Immature natural killer cell (primary cell): ENCODE results near the gene PRUNE1. TPM values are rescaled to one million over a fixed set of nuclear protein-coding genes. Genes with fewer than 3 reads are reported as not detected.

Experiments
- DNase-seq, 3 donors: peaks; one replicate each; pipeline ENCODE4 v3.0.0; 2022; ENCODE audit warnings: mixed read lengths in 1 of 3
- H3K27ac Mint-ChIP-seq, 6 donors: one replicate each; pipeline ENCODE4 v1.8.0; 2020; ENCODE audit warnings: mixed read lengths in 6 of 6, mild to moderate bottlenecking in 5 of 6, inconsistent platforms in 4 of 6, moderate library complexity in 3 of 6
- H3K27me3 Mint-ChIP-seq, 3 donors: one replicate each; pipeline ENCODE4 v1.8.0; 2020 to 2021; ENCODE audit warnings: low read depth in 3 of 3, mild to moderate bottlenecking in 3 of 3, mixed read lengths in 3 of 3, moderate library complexity in 3 of 3, inconsistent platforms in 1 of 3
- H3K36me3 Mint-ChIP-seq, 3 donors: one replicate each; pipeline ENCODE4 v1.8.0; 2020; ENCODE audit warnings: mixed read lengths in 3 of 3, inconsistent platforms in 2 of 3, mild to moderate bottlenecking in 2 of 3
- H3K4me1 Mint-ChIP-seq, 2 donors: one replicate each; pipeline ENCODE4 v1.8.0; 2020; ENCODE audit warnings: inconsistent platforms in 2 of 2, mild to moderate bottlenecking in 2 of 2, mixed read lengths in 2 of 2, moderate library complexity in 1 of 2
- H3K4me3 Mint-ChIP-seq, 5 donors: one replicate each; pipeline ENCODE4 v1.8.0; 2020; ENCODE audit warnings: mild to moderate bottlenecking in 5 of 5, mixed read lengths in 5 of 5, inconsistent platforms in 3 of 5, moderate library complexity in 3 of 5
- H3K9me3 Mint-ChIP-seq, 6 donors: one replicate each; pipeline ENCODE4 v1.8.0; 2020; ENCODE audit warnings: mild to moderate bottlenecking in 6 of 6, mixed read lengths in 6 of 6, inconsistent platforms in 4 of 6, moderate library complexity in 3 of 6
- polyA plus RNA-seq, 3 donors: library from polyadenylated mRNA; unstranded; fragments of 300-500 nt; fragmentation: Illumina TruSeq; gene quantifications; one replicate each; pipeline ENCODE4 v1.2.3, GENCODE V29; 2021

PRUNE1 gene
- polyA plus RNA-seq, 3 donors from 2014 or later, result 35.6 to 53.3 (median 40.1) TPM

DNA sequence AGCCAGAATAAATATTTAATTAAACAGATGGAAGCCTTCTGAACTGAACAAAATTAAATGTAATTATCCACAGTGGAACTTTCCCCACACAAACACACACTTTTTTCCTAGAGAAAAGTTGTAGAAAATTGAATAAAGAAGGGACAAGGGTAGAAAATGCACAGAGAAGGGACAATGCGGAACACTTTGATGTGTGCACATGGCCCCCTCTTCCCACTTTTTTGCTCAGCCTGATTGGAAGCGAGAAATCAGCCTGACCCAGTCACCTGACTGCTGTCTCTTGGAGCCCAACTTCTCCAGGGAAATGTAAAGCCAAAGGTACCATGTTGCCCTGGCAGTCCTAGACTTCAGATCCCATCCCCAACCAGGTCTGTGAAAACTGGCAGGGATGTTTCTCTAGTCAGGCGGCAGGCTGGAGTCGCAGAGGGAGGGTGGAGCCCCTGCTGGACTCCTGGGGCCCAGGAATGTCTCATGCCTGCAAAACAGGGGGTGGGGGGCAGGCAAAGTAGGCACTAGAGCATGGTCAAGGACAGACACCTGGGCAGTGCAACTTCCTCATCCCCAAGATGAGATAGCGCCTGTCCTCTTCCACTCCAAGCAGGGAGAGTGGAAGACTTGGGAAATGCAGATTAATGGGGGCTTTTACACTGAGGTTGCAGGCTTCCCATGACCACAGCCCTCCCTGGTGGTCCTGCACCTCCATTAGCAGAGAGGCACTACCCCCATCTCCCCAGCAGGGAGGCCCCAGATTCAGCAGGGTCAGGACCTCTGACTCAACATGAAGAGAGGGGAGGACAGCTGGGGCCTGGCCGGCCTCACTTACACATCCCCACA is 36.4 kb upstream of the PRUNE1 start:
- H3K4me3 Mint-ChIP-seq, result peak overlapping the region; percentile 82 to 88 (median 85)
- H3K4me1 Mint-ChIP-seq, result peaks cover 55 to 57% of the 10 kb centered on the region in 2 donors
- peaks cover 0 to 11% (median 0%) of the 10 kb centered on the region in 3 donors for H3K27me3 Mint-ChIP-seq
- H3K36me3 Mint-ChIP-seq, result peaks cover 0 to 15% (median 4%) of the 10 kb centered on the region in 3 donors
- DNase-seq, result no peak
- H3K27ac Mint-ChIP-seq, result peak overlapping the region; percentile 72 to 90 (median 86)
- H3K9me3 Mint-ChIP-seq, result no peaks in the 10 kb centered on the region

GRCh38 chr1:150972417-150972940 is 35.8 kb upstream of the PRUNE1 start:
- Mint-ChIP-seq H3K9me3 (no peaks in the 10 kb centered on the region), H3K4me3 (peak overlapping the region; percentile 82 to 88 (median 85)), H3K4me1 (peaks cover 62 to 64% of the 10 kb centered on the region in 2 donors), H3K27me3 (peaks cover 0 to 11% (median 0%) of the 10 kb centered on the region in 3 donors), H3K36me3 (peaks cover 0 to 8% (median 4%) of the 10 kb centered on the region in 3 donors), H3K27ac (peak overlapping the region; percentile 72 to 90 (median 86))
- DNase-seq, result no peak

DNA sequence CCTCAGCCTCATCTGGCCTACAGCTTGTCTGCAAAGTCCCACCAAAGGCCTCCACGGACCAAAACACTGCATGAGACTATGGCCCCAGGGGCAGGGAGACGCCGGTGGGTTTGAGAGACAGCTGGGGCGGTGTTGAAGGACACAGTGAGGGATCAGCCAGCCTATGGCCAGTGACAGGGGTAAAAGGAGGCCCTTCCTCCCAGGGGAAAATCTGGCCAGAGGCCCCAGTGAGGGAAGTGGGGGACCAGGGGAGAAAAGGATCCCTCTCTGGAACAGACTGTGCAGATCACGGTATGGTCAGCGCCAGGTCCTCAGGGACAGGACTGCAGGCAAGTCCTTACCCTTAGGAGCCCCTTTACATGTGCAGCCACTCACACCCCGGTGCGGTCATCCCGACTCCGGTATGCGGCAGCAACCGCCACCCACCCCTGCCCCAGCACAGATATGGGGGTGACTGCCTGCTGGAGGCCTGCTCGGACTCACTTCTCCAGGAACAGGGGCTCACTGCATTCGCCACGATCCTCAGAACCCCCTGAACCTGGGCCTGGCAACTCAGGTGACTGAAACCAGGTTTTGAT is 34.9 kb upstream of the PRUNE1 start:
- Mint-ChIP-seq H3K27me3 (peaks cover 0 to 11% (median 0%) of the 10 kb centered on the region in 3 donors), H3K27ac (peak overlapping the region; percentile 72 to 90 (median 86)), H3K9me3 (no peaks in the 10 kb centered on the region), H3K4me1 (peaks cover 65 to 68% of the 10 kb centered on the region in 2 donors), H3K4me3 (peak overlapping the region; percentile 82 to 88 (median 85)), H3K36me3 (no peaks in the 10 kb centered on the region)
- peak in 2 of 3 donors; percentile 6 to 23 for DNase-seq

DNA sequence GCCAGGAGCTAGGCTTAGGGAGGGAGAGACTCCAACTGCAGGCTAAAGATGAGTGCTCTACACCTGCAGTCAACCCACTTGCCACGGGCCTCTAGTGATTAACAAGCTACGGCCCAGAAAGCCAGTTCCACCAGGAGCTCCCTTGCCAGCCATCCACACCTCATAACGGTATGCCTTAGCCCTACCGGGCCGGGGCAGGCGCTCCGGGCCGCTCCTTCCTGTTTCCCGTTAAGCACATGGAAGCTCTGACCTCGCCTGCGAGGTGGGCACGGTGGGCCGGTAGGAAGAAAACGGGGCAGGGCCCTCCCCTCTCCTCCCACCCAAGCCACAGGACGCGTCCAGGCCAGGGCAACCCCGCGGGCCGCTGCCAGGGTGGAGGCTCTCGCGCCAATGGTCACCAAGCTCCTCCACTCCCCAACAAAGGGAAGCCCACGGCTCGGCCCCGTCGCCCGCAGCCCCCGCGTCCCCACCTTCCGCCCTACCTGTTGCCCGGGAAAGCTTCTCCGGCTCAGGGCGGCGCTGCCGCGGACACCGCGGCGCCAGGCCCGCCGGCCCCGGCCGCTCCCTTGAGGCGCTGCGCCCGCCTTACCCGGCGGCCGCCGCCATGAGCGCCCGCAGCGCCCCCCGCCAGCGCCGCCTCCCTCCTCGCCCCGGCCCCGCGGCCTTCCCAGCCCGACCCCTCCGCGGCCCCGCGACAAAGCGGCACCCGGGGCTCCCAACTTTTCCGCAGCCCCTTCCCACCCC is 34.2 kb upstream of the PRUNE1 start:
- peak overlapping the region; percentile 82 to 88 (median 85) for H3K4me3 Mint-ChIP-seq
- H3K27me3 Mint-ChIP-seq, result peaks cover 0 to 11% (median 0%) of the 10 kb centered on the region in 3 donors
- no peaks in the 10 kb centered on the region for H3K36me3 Mint-ChIP-seq
- H3K4me1 Mint-ChIP-seq, result peaks cover 66 to 75% of the 10 kb centered on the region in 2 donors
- peak in 1 of 3 donors; percentile 30 for DNase-seq
- H3K9me3 Mint-ChIP-seq, result no peaks in the 10 kb centered on the region
- peak overlapping the region; percentile 72 to 90 (median 86) for H3K27ac Mint-ChIP-seq

- DNase-seq, result peak; percentile 78 to 80 (median 78)
- H3K4me3 Mint-ChIP-seq, result peak within 1 kb of the TSS; percentile 82 to 88 (median 85)
Measured at GRCh38 chr1:150974580-150975478, 33.4 kb upstream of the PRUNE1 start, which contains the start of gene CERS2. Gene CERS2, minus strand, starts transcription at chr1:150974835. Its CDS starts 5,745 bp downstream, at chr1:150969090.

DNA sequence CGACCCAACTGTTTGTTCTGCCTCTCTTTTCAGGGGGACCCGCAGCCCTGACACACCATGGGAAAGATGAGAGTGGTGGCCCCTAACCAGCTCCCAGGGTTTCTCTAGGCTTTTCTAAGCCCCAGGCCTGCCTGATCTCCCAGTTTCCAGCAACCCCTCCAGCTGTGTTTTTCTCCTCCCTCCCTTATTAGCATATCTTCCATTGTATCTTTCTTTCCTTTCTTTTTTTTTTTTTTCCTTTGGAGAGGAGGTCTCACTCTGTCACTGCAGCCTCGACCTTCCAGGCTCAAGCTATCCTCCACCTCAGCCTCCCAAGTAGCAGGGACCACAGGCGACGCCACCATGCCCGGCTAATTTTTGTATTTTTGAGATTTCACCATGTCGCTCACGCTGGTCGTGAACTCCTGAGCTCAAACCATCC is 31.8 kb upstream of the PRUNE1 start:
- DNase-seq, result no peak
- no peaks in the 10 kb centered on the region for H3K36me3 Mint-ChIP-seq
- peak overlapping the region; percentile 71 to 91 (median 88) for H3K27ac Mint-ChIP-seq
- no peaks in the 10 kb centered on the region for H3K9me3 Mint-ChIP-seq
- H3K4me1 Mint-ChIP-seq, result peaks cover 56 to 67% of the 10 kb centered on the region in 2 donors
- peak overlapping the region; percentile 64 to 85 (median 80) for H3K4me3 Mint-ChIP-seq
- H3K27me3 Mint-ChIP-seq, result peaks cover 0 to 11% (median 2%) of the 10 kb centered on the region in 3 donors

More at GRCh38 chr1:150974580-150975478, 33.4 kb upstream of the PRUNE1 start, which contains the start of gene CERS2:
- peaks cover 0 to 11% (median 2%) of the 10 kb centered on the region in 3 donors for H3K27me3 Mint-ChIP-seq
- H3K9me3 Mint-ChIP-seq, result no peaks in the 10 kb centered on the region
- H3K36me3 Mint-ChIP-seq, result no peaks in the 10 kb centered on the region
- H3K27ac Mint-ChIP-seq, result peak within 1 kb of the TSS; percentile 72 to 91 (median 86)
- peaks cover 69 to 83% of the 10 kb centered on the region in 2 donors for H3K4me1 Mint-ChIP-seq

DNA sequence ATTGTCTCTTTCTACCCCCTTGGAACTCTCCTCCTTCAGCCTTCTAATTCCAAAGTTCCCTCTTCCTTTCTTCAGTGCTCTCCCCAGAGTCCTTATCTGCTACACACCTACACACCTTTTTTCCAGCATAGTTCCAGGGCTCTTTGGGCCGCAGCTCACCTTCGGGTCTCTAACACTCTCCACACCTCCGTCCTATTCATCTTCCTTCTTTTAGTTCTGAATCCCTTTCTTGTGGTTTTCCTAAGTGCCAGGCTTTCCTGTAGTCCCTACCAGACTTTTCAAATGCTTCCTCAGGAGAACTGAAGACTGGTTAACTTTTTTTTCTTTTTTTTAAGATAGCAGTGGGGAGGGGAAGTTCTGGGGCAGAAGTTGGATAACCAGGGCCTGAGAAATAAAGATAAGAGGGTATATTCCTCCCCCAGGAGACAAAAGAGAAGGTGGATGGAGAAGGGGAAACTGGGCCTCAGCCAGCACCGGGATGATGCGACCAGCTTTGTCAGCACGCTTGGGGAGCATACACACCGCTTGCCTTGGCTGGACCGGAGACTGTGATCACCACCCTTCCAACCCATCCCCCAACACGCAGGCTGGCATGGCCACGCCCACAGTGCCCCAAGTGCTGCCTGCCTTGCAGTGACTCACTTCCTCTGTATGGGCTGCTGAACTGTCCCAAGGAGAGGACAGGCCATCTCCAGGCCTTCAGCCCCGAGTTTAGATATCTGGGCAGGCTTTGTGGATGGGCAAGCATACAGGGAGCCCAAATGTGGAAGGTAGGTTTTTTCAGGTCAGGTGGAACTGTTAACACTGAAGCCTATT is 31.2 kb upstream of the PRUNE1 start:
- Mint-ChIP-seq H3K36me3 (no peaks in the 10 kb centered on the region), H3K27ac (peak overlapping the region; percentile 71 to 91 (median 88)), H3K27me3 (peaks cover 0 to 11% (median 2%) of the 10 kb centered on the region in 3 donors), H3K4me1 (peaks cover 49 to 61% of the 10 kb centered on the region in 2 donors), H3K9me3 (no peaks in the 10 kb centered on the region), H3K4me3 (peak overlapping the region; percentile 64 to 85 (median 80))
- peak; percentile 52 to 74 (median 56) for DNase-seq

DNA sequence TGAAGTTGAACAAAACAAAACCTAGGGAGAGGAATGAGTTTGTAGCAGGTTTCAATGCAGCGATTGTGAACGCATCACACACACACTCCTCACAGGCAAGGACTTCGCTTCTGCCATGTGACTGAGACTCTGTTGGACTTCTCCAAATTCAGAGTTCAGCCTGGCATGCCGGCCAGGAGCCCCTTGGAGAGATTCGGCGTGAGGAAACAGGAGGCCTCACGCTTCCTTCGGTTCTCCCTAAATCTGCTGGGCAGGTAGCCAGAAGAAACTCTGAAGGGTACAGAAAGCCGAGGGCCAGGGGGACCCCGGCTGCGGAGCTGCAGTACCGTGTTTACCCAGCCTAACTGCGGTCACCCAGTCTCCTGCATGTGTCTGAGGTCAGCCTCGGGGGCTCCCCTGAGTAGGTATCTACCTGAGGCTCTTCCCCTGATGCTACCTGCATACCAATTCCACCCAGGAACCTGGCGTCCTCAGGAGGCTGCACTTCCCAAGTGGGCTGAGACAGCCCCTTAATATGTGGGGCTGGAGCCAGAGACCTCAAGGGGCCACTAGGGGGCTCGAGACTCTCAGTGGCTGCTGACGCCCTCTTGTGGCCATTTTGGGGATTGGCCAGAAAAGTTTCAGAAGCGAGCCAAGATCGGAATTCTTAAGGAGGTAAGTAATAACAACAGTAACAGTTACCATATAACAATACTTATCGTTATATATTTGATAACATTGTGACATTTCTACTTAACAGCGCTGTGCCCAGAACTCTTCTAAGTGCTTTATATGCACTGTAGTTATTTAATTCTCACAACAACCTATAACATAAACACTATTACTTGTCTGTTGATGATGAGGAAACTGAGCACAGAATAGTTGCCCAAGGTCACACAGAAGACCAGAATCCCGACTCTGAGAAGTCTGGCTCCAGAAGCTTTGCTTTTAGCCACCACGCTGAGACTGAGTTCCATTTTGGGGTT is 28.9 kb upstream of the PRUNE1 start:
- H3K27me3 Mint-ChIP-seq, result peaks cover 0 to 7% (median 2%) of the 10 kb centered on the region in 3 donors
- peak; percentile 82 to 85 (median 84) for DNase-seq
- H3K4me3 Mint-ChIP-seq, result peak overlapping the region; percentile 27 to 66 (median 43)
- H3K4me1 Mint-ChIP-seq, result peaks cover 32 to 42% of the 10 kb centered on the region in 2 donors
- H3K36me3 Mint-ChIP-seq, result no peaks in the 10 kb centered on the region
- no peaks in the 10 kb centered on the region for H3K9me3 Mint-ChIP-seq
- H3K27ac Mint-ChIP-seq, result peak overlapping the region in 5 of 6 donors; percentile 18 to 73 (median 57)

- no peaks in the 10 kb centered on the region for H3K9me3 Mint-ChIP-seq
- H3K27me3 Mint-ChIP-seq, result peaks cover 0 to 3% (median 2%) of the 10 kb centered on the region in 3 donors
- H3K4me3 Mint-ChIP-seq, result no peak overlapping the region
- H3K27ac Mint-ChIP-seq, result no peak overlapping the region
- no peaks in the 10 kb centered on the region for H3K36me3 Mint-ChIP-seq
- H3K4me1 Mint-ChIP-seq, result peaks cover 23 to 30% of the 10 kb centered on the region in 2 donors
- no peak for DNase-seq
Measured at GRCh38 chr1:150981177-150981804, 27.0 kb upstream of the PRUNE1 start.

GRCh38 chr1:150981805-150982712 is 26.2 kb upstream of the PRUNE1 start, which contains the start of gene ANXA9:
Gene ANXA9, plus strand, starts transcription at chr1:150982292. Its CDS starts 814 bp downstream, at chr1:150983106.
- Mint-ChIP-seq H3K27me3 (peaks cover 0 to 2% (median 0%) of the 10 kb centered on the region in 3 donors), H3K4me1 (peaks cover 15 to 23% of the 10 kb centered on the region in 2 donors), H3K4me3 (no peak within 1 kb of the TSS), H3K9me3 (no peaks in the 10 kb centered on the region), H3K36me3 (no peaks in the 10 kb centered on the region), H3K27ac (no peak within 1 kb of the TSS)
- no peak for DNase-seq
